ENCODE data around the gene DAD1.

GRCh38 chr14:22539831-22540230, 49.2 kb downstream of the DAD1 start:
- TF ChIP-seq ZNF639 (tag by site-specific recombination; IDR thresholded peaks at IDR 0.05): no peak
- TF ChIP-seq ZBTB10 (tag by site-specific recombination; IDR thresholded peaks at IDR 0.05): no peak
- TF ChIP-seq, protein P1, sequence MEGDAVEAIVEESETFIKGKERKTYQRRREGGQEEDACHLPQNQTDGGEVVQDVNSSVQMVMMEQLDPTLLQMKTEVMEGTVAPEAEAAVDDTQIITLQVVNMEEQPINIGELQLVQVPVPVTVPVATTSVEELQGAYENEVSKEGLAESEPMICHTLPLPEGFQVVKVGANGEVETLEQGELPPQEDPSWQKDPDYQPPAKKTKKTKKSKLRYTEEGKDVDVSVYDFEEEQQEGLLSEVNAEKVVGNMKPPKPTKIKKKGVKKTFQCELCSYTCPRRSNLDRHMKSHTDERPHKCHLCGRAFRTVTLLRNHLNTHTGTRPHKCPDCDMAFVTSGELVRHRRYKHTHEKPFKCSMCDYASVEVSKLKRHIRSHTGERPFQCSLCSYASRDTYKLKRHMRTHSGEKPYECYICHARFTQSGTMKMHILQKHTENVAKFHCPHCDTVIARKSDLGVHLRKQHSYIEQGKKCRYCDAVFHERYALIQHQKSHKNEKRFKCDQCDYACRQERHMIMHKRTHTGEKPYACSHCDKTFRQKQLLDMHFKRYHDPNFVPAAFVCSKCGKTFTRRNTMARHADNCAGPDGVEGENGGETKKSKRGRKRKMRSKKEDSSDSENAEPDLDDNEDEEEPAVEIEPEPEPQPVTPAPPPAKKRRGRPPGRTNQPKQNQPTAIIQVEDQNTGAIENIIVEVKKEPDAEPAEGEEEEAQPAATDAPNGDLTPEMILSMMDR (tag by site-specific recombination; IDR thresholded peaks at IDR 0.05): no peak
- no peak for TF ChIP-seq ZBTB1 (tag by site-specific recombination; IDR thresholded peaks at IDR 0.05)
- TF ChIP-seq ZNF658 (tag by site-specific recombination; IDR thresholded peaks at IDR 0.05): no peak
- TF ChIP-seq SP2 (tag by site-specific recombination; IDR thresholded peaks at IDR 0.05): no peak
- TF ChIP-seq ZBTB7A (tag by site-specific recombination; IDR thresholded peaks at IDR 0.05; ENCODE audit: low read depth): no peak
- TF ChIP-seq ZNF571 (tag by site-specific recombination; IDR thresholded peaks at IDR 0.05): no peak
